Measurements from ENCODE around the gene HOXD3.
A peak's percentile ranks its signal among the peaks of the same experiment; 100 is the strongest.

The HOXD3 gene

GRCh38 chr2:176128982-176129796 lies 27.9 kb upstream of the HOXD3 start, which contains the start of gene HOXD8:
Gene HOXD8, plus strand, starts transcription at chr2:176129705. Its CDS starts 662 bp downstream, at chr2:176130367.
- TF ChIP-seq TAF1 (IDR thresholded peaks at IDR 0.05; ENCODE audit: borderline replicate concordance, insufficient read depth, low read length) (no peak), FOXP2 (optimal IDR thresholded peaks at IDR 0.05; ENCODE audit: borderline replicate concordance, extremely low read depth, extremely low read length, insufficient read depth) (peak; percentile 88), REST (IDR thresholded peaks at IDR 0.05; ENCODE audit: insufficient read depth in 1 of 2, low read depth in 2 of 2, low read length in 2 of 2) (no peak)

- no peak for TF ChIP-seq TAF1 (IDR thresholded peaks at IDR 0.05; ENCODE audit: borderline replicate concordance, insufficient read depth, low read length)
- TF ChIP-seq FOXP2 (optimal IDR thresholded peaks at IDR 0.05; ENCODE audit: borderline replicate concordance, extremely low read depth, extremely low read length, insufficient read depth) = no peak
- no peak for TF ChIP-seq POLR2AphosphoS5 (IDR thresholded peaks at IDR 0.05; ENCODE audit: low read depth, low read length)
- no peak for TF ChIP-seq SIN3A (IDR thresholded peaks at IDR 0.05; ENCODE audit: borderline replicate concordance, insufficient read depth, low read length)
- TF ChIP-seq REST (IDR thresholded peaks at IDR 0.05; ENCODE audit: insufficient read depth in 1 of 2, low read depth in 2 of 2, low read length in 2 of 2) = no peak
Observed at GRCh38 chr2:176129813-176130146, 27.3 kb upstream of the HOXD3 start.

- TF ChIP-seq REST (IDR thresholded peaks at IDR 0.05; ENCODE audit: insufficient read depth in 1 of 2, low read depth in 2 of 2, low read length in 2 of 2) (no peak), POLR2AphosphoS5 (IDR thresholded peaks at IDR 0.05; ENCODE audit: low read depth, low read length) (no peak), FOXP2 (optimal IDR thresholded peaks at IDR 0.05; ENCODE audit: borderline replicate concordance, extremely low read depth, extremely low read length, insufficient read depth) (peak; percentile 6)
Observed at GRCh38 chr2:176130147-176130956, 26.8 kb upstream of the HOXD3 start.

GRCh38 chr2:176130957-176131847 lies 25.9 kb upstream of the HOXD3 start:
- no peak for TF ChIP-seq SIN3A (IDR thresholded peaks at IDR 0.05; ENCODE audit: borderline replicate concordance, insufficient read depth, low read length)

GRCh38 chr2:176131848-176132158 lies 25.3 kb upstream of the HOXD3 start:
- no peak for TF ChIP-seq FOXP2 (optimal IDR thresholded peaks at IDR 0.05; ENCODE audit: borderline replicate concordance, extremely low read depth, extremely low read length, insufficient read depth)
- no peak for TF ChIP-seq SIN3A (IDR thresholded peaks at IDR 0.05; ENCODE audit: borderline replicate concordance, insufficient read depth, low read length)
- no peak for TF ChIP-seq REST (IDR thresholded peaks at IDR 0.05; ENCODE audit: insufficient read depth in 1 of 2, low read depth in 2 of 2, low read length in 2 of 2)
- TF ChIP-seq POLR2AphosphoS5 (IDR thresholded peaks at IDR 0.05; ENCODE audit: low read depth, low read length) = no peak
- no peak for TF ChIP-seq TAF1 (IDR thresholded peaks at IDR 0.05; ENCODE audit: borderline replicate concordance, insufficient read depth, low read length)

Data from PFSK-1 (cell line).